GM18907 (cell line): ENCODE results near the gene ZNF454.

ENCODE experiments used
- ATAC-seq: cut with Tn5 transposase; IDR thresholded peaks from one replicate; pipeline ENCODE4 v1.9.1; 2021; ENCODE audit warnings: mild to moderate bottlenecking, moderate library complexity; ENCODE audit not compliant: unreplicated experiment

The ZNF454 gene

GRCh38 chr5:178992291-178992895 is 51.4 kb downstream of the ZNF454 start:
- ATAC-seq, result no peak

GRCh38 chr5:178993236-178993765 is 52.3 kb downstream of the ZNF454 start:
- ATAC-seq, result no peak

- ATAC-seq, result no peak
Observed at GRCh38 chr5:178993955-178994579, 53.1 kb downstream of the ZNF454 start.

GRCh38 chr5:178994580-178995340 is 53.8 kb downstream of the ZNF454 start, which contains the start of gene GRM6:
Gene GRM6, minus strand, starts transcription at chr5:178995320. Its CDS starts 376 bp downstream, at chr5:178994944.
- no peak for ATAC-seq

GRCh38 chr5:178995341-178995690 is 54.3 kb downstream of the ZNF454 start:
- no peak for ATAC-seq

- ATAC-seq, result no peak
Observed at GRCh38 chr5:178996156-178996555, 55.2 kb downstream of the ZNF454 start.

GRCh38 chr5:178997191-178997590 is 56.2 kb downstream of the ZNF454 start:
- ATAC-seq, result no peak

GRCh38 chr5:178998441-178998840 is 57.4 kb downstream of the ZNF454 start:
- no peak for ATAC-seq

GRCh38 chr5:179006564-179006963 is 65.6 kb downstream of the ZNF454 start:
- no peak for ATAC-seq

- ATAC-seq, result no peak
Observed at GRCh38 chr5:179008667-179009066, 67.7 kb downstream of the ZNF454 start.
